CD4-positive, CD25-positive, alpha-beta regulatory T cell (primary cell): ENCODE results near the gene TMEM18. TPM values are rescaled to one million over a fixed set of nuclear protein-coding genes. Genes with fewer than 3 reads are reported as not detected.

Source experiments
- ATAC-seq, 2 donors: fragments of 150-1000 bp; cut with Tn5 transposase; one replicate each; pipeline ENCODE4 v1.10.0; 2021; ENCODE audit warnings: low read depth in 2 of 2, moderate number of reproducible peaks in 2 of 2, moderate library complexity in 1 of 2
- DNase-seq, 3 donors: peaks; one replicate each; pipeline versions ENCODE4 v3.0.0 to v3.0.0-alpha.2; 2012 to 2022; ENCODE audit warnings: mixed read lengths in 1 of 3
- H3K27ac ChIP-seq: one replicate; pipeline ENCODE4 v1.7.0; 2013; ENCODE audit warnings: mild to moderate bottlenecking, low read length; ENCODE audit not compliant: insufficient read depth, poor library complexity, severe bottlenecking
- H3K27me3 ChIP-seq: one replicate; pipeline ENCODE4 v1.7.0; 2013; ENCODE audit warnings: low read length; ENCODE audit not compliant: control insufficient read depth, insufficient read depth
- H3K36me3 ChIP-seq: one replicate; pipeline ENCODE4 v1.7.0; 2013; ENCODE audit warnings: mild to moderate bottlenecking, low read length, moderate library complexity; ENCODE audit not compliant: control insufficient read depth, insufficient read depth
- H3K4me1 ChIP-seq: 2 replicates; pipeline ENCODE4 v1.7.0; 2013; ENCODE audit warnings: mild to moderate bottlenecking, low read length; ENCODE audit not compliant: insufficient read depth, control insufficient read depth, poor library complexity, severe bottlenecking
- H3K4me3 ChIP-seq: one replicate; pipeline ENCODE4 v1.7.0; 2013; ENCODE audit warnings: low read depth, mild to moderate bottlenecking, low read length, moderate library complexity
- H3K9me3 ChIP-seq, 2 experiments: 1 replicate in 1 of 2; 2 replicates in 1 of 2; pipeline ENCODE4 v1.7.0; 2013; ENCODE audit warnings: low read length in 2 of 2, mild to moderate bottlenecking in 1 of 2, moderate library complexity in 1 of 2; ENCODE audit not compliant: control insufficient read depth in 2 of 2
- H3K27ac Mint-ChIP-seq, 3 donors: one replicate each; pipeline ENCODE4 v1.8.0; 2020 to 2022; ENCODE audit warnings: mild to moderate bottlenecking in 3 of 3, mixed read lengths in 3 of 3, moderate library complexity in 2 of 3
- H3K27me3 Mint-ChIP-seq: one replicate; pipeline ENCODE4 v1.8.0; 2022; ENCODE audit warnings: mild to moderate bottlenecking, mixed read lengths
- H3K36me3 Mint-ChIP-seq: one replicate; pipeline ENCODE4 v1.8.0; 2020; ENCODE audit warnings: mixed read lengths
- H3K4me1 Mint-ChIP-seq, 4 donors: one replicate each; pipeline ENCODE4 v1.8.0; 2020 to 2022; ENCODE audit warnings: mixed read lengths in 4 of 4, mild to moderate bottlenecking in 1 of 4
- H3K4me3 Mint-ChIP-seq, 4 donors: one replicate each; pipeline ENCODE4 v1.8.0; 2020 to 2022; ENCODE audit warnings: mild to moderate bottlenecking in 4 of 4, mixed read lengths in 4 of 4, moderate library complexity in 3 of 4
- H3K9me3 Mint-ChIP-seq, 7 donors: one replicate each; pipeline ENCODE4 v1.8.0; 2020 to 2022; ENCODE audit warnings: mixed read lengths in 7 of 7, mild to moderate bottlenecking in 3 of 7, moderate library complexity in 2 of 7
- polyA plus RNA-seq, 4 donors: library from polyadenylated mRNA; unstranded; fragments of 300-500 nt; fragmentation: Illumina TruSeq; gene quantifications; one replicate each; pipeline ENCODE4 v1.2.3, GENCODE V29; 2021
- total RNA-seq: library from RNA; stranded (reverse); gene quantifications from one replicate; pipeline ENCODE4 v1.2.3, GENCODE V29; 2022

The TMEM18 gene
- total and polyA plus RNA-seq, 5 donors from 2014 or later = 22.9 to 45.5 (median 26.9) TPM

DNA sequence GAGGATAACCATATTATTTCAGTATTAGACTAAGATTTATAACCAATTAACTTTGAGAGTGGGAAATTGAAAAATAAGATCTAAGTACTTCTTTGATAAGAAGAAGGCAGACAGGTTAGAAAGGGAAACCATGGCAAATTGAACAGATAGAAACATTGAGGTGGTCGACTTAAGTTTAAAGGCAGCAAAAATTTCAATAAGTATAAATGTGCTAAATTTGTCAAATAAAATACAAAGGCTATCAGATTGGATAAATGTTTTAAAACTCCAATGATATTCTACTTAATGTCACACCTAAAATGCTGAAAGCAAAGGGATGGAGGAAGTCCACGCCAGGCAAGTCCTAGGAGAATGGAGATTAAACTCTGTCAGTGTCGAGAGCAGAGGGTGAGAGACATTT, 59.2 kb downstream of the TMEM18 start:
- H3K4me3 Mint-ChIP-seq = no peak overlapping the region
- H3K27me3 ChIP-seq = no peaks in the 10 kb centered on the region
- H3K9me3 Mint-ChIP-seq = peaks cover 0 to 11% (median 0%) of the 10 kb centered on the region in 7 donors
- no peak overlapping the region for H3K4me3 ChIP-seq
- no peaks in the 10 kb centered on the region for H3K4me1 ChIP-seq
- H3K9me3 ChIP-seq = no peaks in the 10 kb centered on the region
- no peaks in the 10 kb centered on the region for H3K36me3 ChIP-seq
- H3K27me3 Mint-ChIP-seq = peaks cover 4% of the 10 kb centered on the region
- ATAC-seq (no peak), DNase-seq (no peak)
- H3K27ac Mint-ChIP-seq = no peak overlapping the region
- no peaks in the 10 kb centered on the region for H3K36me3 Mint-ChIP-seq
- H3K4me1 Mint-ChIP-seq = no peaks in the 10 kb centered on the region
- H3K27ac ChIP-seq = no peak overlapping the region
